Gastroesophageal sphincter (tissue), 4 donors: ENCODE results near the gene LPIN1. TPM values are rescaled to one million over a fixed set of nuclear protein-coding genes. Genes with fewer than 3 reads are reported as not detected.
A peak's percentile ranks its signal among the peaks of the same experiment; 100 is the strongest.

Experiments
- ATAC-seq: fragments of 150-250 bp; one replicate; pipeline ENCODE4 v1.9.1; 2016; ENCODE audit warnings: mild to moderate bottlenecking, moderate library complexity
- H3K27ac ChIP-seq, 4 donors: fragments of 200-600 bp; sonication (generic) in 3 of 4; 1 replicate in 3 of 4; 2 replicates in 1 of 4; pipeline ENCODE4 v1.5.1; 2016 to 2019
- H3K27me3 ChIP-seq: fragments of 200-600 bp; sonication (generic); one replicate; pipeline ENCODE4 v1.5.1; 2019
- H3K36me3 ChIP-seq, 2 donors: fragments of 200-600 bp; sonication (generic); one replicate each; pipeline ENCODE4 v1.5.1; 2019; ENCODE audit warnings: control low read depth in 1 of 2
- H3K4me1 ChIP-seq, 3 donors: fragments of 200-600 bp; sonication (generic); 1 replicate in 2 of 3; 2 replicates in 1 of 3; pipeline ENCODE4 v1.5.1; 2016 to 2019; ENCODE audit warnings: control low read depth in 2 of 3
- H3K4me3 ChIP-seq, 2 donors: fragments of 200-600 bp; sonication (generic); one replicate each; pipeline ENCODE4 v1.5.1; 2019; ENCODE audit warnings: mild to moderate bottlenecking in 1 of 2, moderate library complexity in 1 of 2
- H3K9me3 ChIP-seq, 3 donors: fragments of 200-600 bp; sonication (generic); one replicate each; pipeline ENCODE4 v1.5.1; 2017 to 2019; ENCODE audit warnings: control low read depth in 2 of 3
- CTCF ChIP-seq, 4 experiments: fragments of 200-600 bp in 2 of 4; fragments of 450-650 bp in 2 of 4; sonication (generic) in 1 of 4; IDR thresholded peaks; one replicate each; pipeline ENCODE4 v1.5.1; 2017 to 2019; ENCODE audit warnings: antibody characterized with exemption in 4 of 4, mild to moderate bottlenecking in 2 of 4, moderate library complexity in 2 of 4
- EP300 ChIP-seq: sonication (generic); formaldehyde crosslinking; IDR thresholded peaks from one replicate; pipeline ENCODE4 v1.6.1; 2017; ENCODE audit warnings: antibody characterized with exemption, mild to moderate bottlenecking
- POLR2A ChIP-seq, 2 donors: fragments of 450-650 bp; IDR thresholded peaks; one replicate each; pipeline ENCODE4 v1.6.1; 2017; ENCODE audit warnings: antibody characterized with exemption in 2 of 2, mild to moderate bottlenecking in 2 of 2, moderate library complexity in 1 of 2
- POLR2AphosphoS5 ChIP-seq: sonication (generic); formaldehyde crosslinking; IDR thresholded peaks from one replicate; pipeline ENCODE4 v1.6.1; 2017; ENCODE audit warnings: antibody characterized with exemption
- WGBS, 2 donors: methylation state at CpG; one replicate each; pipeline ENCODE4 v1.1.5; 2018; ENCODE audit warnings: low coverage in 1 of 2; 5-methylcytosine and 5-hydroxymethylcytosine counted together
- total RNA-seq, 4 donors: library from RNA; depleted of rRNA; stranded (reverse); fragments of >200 nt; gene quantifications; one replicate each; pipeline ENCODE4 v1.1.0, GENCODE V29; 2016

LPIN1 gene
- total RNA-seq, result 10 to 100 TPM; 47.3 to 70.1 (median 50.0) TPM

GRCh38 chr2:11746376-11746806 is at the start of gene LPIN1:
Gene LPIN1, plus strand, starts transcription at chr2:11746632. Its CDS starts 18,910 bp downstream, at chr2:11765542.
- peaks cover 0 to 75% (median 23%) of the 10 kb centered on the region in 3 donors for H3K4me1 ChIP-seq
- ATAC-seq, result peak; percentile 80
- no CpG with 5 or more reads among the region's 49 CpGs for WGBS, 2 donors
- no peaks in the 10 kb centered on the region for H3K27me3 ChIP-seq
- H3K4me3 ChIP-seq, result peak within 1 kb of the TSS; percentile 86 to 92
- TF ChIP-seq CTCF (IDR thresholded peaks at IDR 0.05) (peak in 3 of 4 experiments; percentile 23 to 44 (median 30)), POLR2AphosphoS5 (peak; percentile 75), POLR2A (IDR thresholded peaks at IDR 0.05) (peak; percentile 67 to 80), EP300 (no peak)
- no peaks in the 10 kb centered on the region for H3K9me3 ChIP-seq
- H3K27ac ChIP-seq, result peak within 1 kb of the TSS; percentile 86 to 96 (median 95)
- no peaks in the 10 kb centered on the region for H3K36me3 ChIP-seq

GRCh38 chr2:11696736-11697102 is 49.7 kb upstream of the LPIN1 start:
- Histone ChIP-seq H3K4me1 (peaks cover 0 to 40% (median 11%) of the 10 kb centered on the region in 3 donors), H3K4me3 (no peak overlapping the region), H3K27ac (peak overlapping the region in 3 of 4 donors; percentile 68 to 79 (median 77)), H3K9me3 (no peaks in the 10 kb centered on the region), H3K27me3 (no peaks in the 10 kb centered on the region), H3K36me3 (no peaks in the 10 kb centered on the region)
- no peak for ATAC-seq
- no peak for TF ChIP-seq POLR2AphosphoS5
- no peak for TF ChIP-seq EP300
- no peak for TF ChIP-seq POLR2A (IDR thresholded peaks at IDR 0.05)
- TF ChIP-seq CTCF (IDR thresholded peaks at IDR 0.05), result no peak
- 67 to 76% methylated on average over 3 to 6 of the region's 9 CpGs for WGBS, 2 donors

GRCh38 chr2:11697103-11697871 is 49.1 kb upstream of the LPIN1 start:
- Histone ChIP-seq H3K27ac (peak overlapping the region in 3 of 4 donors; percentile 68 to 79 (median 77)), H3K9me3 (no peaks in the 10 kb centered on the region), H3K27me3 (no peaks in the 10 kb centered on the region), H3K4me1 (peaks cover 0 to 40% (median 11%) of the 10 kb centered on the region in 3 donors), H3K4me3 (no peak overlapping the region), H3K36me3 (no peaks in the 10 kb centered on the region)
- peak in 1 of 2 donors; percentile 10 for TF ChIP-seq POLR2A (IDR thresholded peaks at IDR 0.05)
- peak; percentile 31 for TF ChIP-seq POLR2AphosphoS5
- TF ChIP-seq CTCF (IDR thresholded peaks at IDR 0.05), result no peak
- no peak for TF ChIP-seq EP300
- no peak for ATAC-seq
- 58 to 80% methylated on average over 1 to 4 of the region's 16 CpGs for WGBS, 2 donors

- H3K27me3 ChIP-seq, result no peaks in the 10 kb centered on the region
- 41 to 49% methylated on average over 7 to 8 of the region's 24 CpGs for WGBS, 2 donors
- ATAC-seq, result peak; percentile 88
- peaks cover 0 to 31% (median 11%) of the 10 kb centered on the region in 3 donors for H3K4me1 ChIP-seq
- TF ChIP-seq POLR2AphosphoS5 (peak; percentile 74), POLR2A (IDR thresholded peaks at IDR 0.05) (no peak)
- no peaks in the 10 kb centered on the region for H3K36me3 ChIP-seq
- H3K4me3 ChIP-seq, result no peak overlapping the region
- no peaks in the 10 kb centered on the region for H3K9me3 ChIP-seq
- peak overlapping the region in 3 of 4 donors; percentile 68 to 79 (median 77) for H3K27ac ChIP-seq
Observed at GRCh38 chr2:11698009-11698922, 48.2 kb upstream of the LPIN1 start.
